HUES64 (cell line): ENCODE data around the gene GTF2F1.
"Not testable (repeated sequence)": the region's sequence is repeated elsewhere in the genome, so short reads cannot be mapped to it uniquely, and the experiment has no call there.

ENCODE experiments used
- H3K27ac ChIP-seq: 2 replicates; pipeline ENCODE4 v1.7.0; 2013; ENCODE audit warnings: low read depth, low read length, inconsistent platforms
- H3K27me3 ChIP-seq: 2 replicates; pipeline ENCODE4 v1.6.1; 2013; ENCODE audit warnings: mild to moderate bottlenecking, low read length; ENCODE audit not compliant: insufficient read depth
- H3K36me3 ChIP-seq: 2 replicates; pipeline ENCODE4 v1.6.1; 2013; ENCODE audit warnings: mild to moderate bottlenecking, low read length; ENCODE audit not compliant: insufficient read depth
- H3K4me1 ChIP-seq: 2 replicates; pipeline ENCODE4 v1.6.1; 2013; ENCODE audit warnings: mild to moderate bottlenecking, low read length, moderate library complexity; ENCODE audit not compliant: insufficient read depth
- H3K4me3 ChIP-seq: 2 replicates; pipeline ENCODE4 v1.5.1; 2013; ENCODE audit warnings: mild to moderate bottlenecking, low read length, moderate library complexity
- H3K9ac ChIP-seq: 2 replicates; pipeline ENCODE4 v1.6.1; 2013; ENCODE audit warnings: mild to moderate bottlenecking, low read depth, low read length
- H3K9me3 ChIP-seq: 2 replicates; pipeline ENCODE4 v1.6.1; 2013; ENCODE audit warnings: low read depth, low read length; ENCODE audit not compliant: insufficient read depth
- WGBS: fragments of 150-250, 120-280 bp; methylation state at CpG from one replicate; pipeline ENCODE4 v1.1.7; 2013; ENCODE audit warnings: missing lambda C conversion rate; 5-methylcytosine and 5-hydroxymethylcytosine counted together

GTF2F1 gene

DNA sequence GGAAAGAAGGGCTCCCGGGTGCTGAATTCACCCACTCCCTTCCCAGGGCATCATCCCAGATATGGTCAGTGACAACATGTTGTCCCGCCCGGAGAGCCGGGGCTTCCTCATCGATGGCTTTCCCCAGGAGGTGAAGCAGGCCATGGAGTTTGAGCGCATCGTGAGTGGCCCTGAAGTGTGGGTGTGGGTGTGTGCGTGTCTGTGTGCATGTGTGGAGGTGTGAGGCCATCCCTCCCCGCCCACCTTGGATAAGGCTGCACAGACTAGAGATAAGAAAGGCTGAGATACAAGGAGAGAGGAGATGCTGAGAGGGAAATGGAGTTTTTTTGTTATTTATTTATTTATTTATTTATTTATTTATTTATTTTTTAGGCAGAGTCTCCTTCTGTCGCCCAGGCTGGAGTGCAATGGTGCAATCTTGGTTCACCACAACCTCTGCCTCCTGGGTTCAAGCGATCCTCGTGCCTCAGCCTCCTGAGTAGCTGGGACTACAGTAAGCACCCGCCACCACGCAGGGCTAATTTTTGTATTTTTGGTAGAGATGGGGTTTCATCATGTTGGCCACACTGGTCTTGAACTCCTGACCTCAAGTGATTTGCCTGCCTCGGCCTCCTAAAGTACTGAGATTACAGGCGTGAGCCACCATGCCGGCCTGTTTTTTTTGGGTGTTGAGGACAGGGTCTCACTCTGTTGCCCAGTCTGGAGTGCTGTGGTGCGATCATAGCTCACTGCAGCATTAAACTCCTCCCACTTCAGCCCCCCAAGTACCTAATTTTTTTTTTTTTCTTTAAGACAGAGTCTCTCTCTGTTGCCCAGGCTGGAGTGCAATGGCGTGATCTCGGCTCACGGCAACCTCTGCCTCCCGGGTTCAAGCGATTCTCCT lies 7.3 kb upstream of the GTF2F1 start:
- WGBS = 94% methylated on average over 23 of the region's 23 CpGs
- not testable (repeated sequence) for H3K36me3 ChIP-seq, H3K9me3 ChIP-seq, H3K27ac ChIP-seq, H3K4me1 ChIP-seq, H3K4me3 ChIP-seq, H3K9ac ChIP-seq, H3K27me3 ChIP-seq

DNA sequence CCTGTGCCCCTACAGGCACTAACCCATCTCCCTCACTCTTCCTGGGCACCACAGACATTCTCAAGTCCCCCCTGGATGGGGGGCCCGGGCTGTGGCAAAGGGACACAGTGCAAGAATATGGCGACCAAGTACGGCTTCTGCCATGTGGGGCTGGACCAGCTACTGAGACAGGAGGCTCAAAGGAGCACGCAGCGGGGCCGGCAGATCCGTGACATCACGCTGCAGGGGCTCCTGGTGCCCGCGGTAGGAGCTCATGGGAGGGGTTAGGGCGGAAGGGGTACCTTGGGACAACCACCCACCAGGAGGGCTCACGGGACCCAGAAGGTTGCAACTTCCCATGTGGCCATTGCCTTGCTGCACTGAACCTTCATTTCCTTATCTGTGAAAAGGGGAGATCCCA lies 3.3 kb upstream of the GTF2F1 start:
- 94% methylated on average over 12 of the region's 12 CpGs for WGBS
- Histone ChIP-seq H3K9ac (no peak overlapping the region), H3K27ac (no peak overlapping the region), H3K4me3 (no peak overlapping the region), H3K4me1 (peaks cover 16% of the 10 kb centered on the region), H3K27me3 (no peaks in the 10 kb centered on the region), H3K36me3 (peaks cover 7% of the 10 kb centered on the region), H3K9me3 (no peaks in the 10 kb centered on the region)

DNA sequence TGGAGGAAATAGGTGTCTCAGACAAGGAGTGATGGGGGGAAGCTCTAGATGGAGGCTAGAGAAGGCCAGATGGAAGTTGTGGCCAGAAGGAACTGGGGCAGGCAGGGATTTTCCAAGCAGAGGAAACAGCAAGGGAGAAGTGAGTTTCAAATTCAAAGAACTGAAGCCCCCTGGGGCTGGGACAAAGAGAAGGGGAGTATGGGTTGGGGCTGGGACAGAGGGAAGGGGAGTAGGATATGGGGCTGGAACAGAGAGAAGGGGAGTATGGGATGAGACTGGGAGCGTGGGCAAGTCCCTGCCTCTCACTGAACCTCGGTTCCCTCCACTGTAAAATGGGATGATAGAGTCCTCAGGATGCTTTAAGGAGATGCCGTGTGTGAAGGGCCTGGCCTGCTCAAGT lies 1.9 kb upstream of the GTF2F1 start:
- Histone ChIP-seq H3K9me3 (no peaks in the 10 kb centered on the region), H3K27me3 (no peaks in the 10 kb centered on the region), H3K4me3 (no peak overlapping the region), H3K36me3 (peaks cover 15% of the 10 kb centered on the region), H3K27ac (peak overlapping the region; percentile 65; the same call in 1 of the 2 replicates), H3K9ac (peak overlapping the region; percentile 31; the same call in 1 of the 2 replicates), H3K4me1 (peaks cover 16% of the 10 kb centered on the region)
- WGBS = 86% methylated on average over 3 of the region's 3 CpGs

DNA sequence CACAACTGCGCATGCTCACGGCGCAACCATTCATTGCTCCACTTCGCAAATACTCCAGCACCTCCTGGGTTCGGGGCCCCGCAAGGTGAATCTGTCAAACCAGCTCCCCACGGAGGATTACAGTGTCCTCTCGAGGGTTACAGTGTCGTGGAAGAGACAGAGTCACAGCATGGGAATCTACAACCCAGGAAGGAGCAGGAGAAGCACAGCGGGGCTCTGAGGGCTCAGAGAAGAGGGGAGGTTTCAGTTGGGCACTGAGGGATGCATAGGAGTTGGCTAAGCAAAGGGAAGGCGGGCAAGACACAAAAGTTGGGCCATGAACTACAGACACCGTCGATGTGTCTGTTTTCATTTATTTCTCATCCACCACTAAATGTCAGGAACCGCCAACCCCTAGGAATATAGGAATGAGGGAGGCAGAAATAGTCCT lies 1.0 kb upstream of the GTF2F1 start:
- H3K9me3 ChIP-seq = no peaks in the 10 kb centered on the region
- H3K9ac ChIP-seq = peak overlapping the region; percentile 83
- no peaks in the 10 kb centered on the region for H3K27me3 ChIP-seq
- peaks cover 24% of the 10 kb centered on the region for H3K36me3 ChIP-seq
- WGBS = 12% methylated on average over 14 of the region's 14 CpGs
- H3K4me1 ChIP-seq = peaks cover 16% of the 10 kb centered on the region
- peak overlapping the region; percentile 95 for H3K27ac ChIP-seq
- H3K4me3 ChIP-seq = peak overlapping the region; percentile 95

DNA sequence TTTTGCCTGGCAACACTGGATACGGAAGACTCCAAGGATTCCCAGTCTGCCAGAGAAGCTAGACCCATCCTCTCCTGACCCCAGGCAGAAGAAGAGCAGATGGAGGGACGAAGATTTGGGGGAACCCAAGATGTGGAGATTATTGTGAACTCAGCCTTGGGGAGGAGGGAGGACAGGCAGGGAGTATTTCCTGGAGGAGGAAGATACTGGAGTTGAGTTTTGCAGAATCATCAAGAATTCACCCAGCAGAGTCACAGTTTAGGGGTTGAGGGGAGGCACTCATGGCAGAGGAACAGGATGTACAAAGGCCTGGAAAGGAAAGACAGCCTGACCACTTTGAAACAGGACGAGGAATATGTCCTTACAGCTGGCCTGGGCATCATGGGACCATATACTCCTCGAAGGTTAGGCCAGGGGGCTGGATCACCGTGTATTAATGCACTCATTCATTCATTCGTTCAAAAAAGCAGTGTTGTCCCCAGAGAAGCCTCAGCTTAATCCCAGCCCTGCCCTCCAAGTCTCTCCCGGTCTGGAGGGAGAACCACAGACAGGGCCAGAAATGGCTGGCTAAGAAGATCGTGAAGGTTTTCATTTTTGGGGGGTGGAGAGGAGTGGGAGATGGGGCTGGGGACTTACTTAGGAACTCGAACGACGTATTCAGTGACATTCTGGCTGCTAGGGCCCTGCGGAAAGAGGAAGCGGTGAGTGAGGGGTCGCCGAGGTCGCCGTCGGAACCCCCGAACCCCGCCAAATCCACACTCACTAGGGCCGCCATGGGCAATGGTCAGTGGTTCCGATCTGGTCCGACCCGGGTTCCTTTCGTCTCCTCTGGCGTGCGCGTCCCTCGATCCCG lies 517 bp downstream of the GTF2F1 start:
- Histone ChIP-seq H3K36me3 (peaks cover 38% of the 10 kb centered on the region), H3K9me3 (no peaks in the 10 kb centered on the region), H3K27ac (peak overlapping the region; percentile 95), H3K27me3 (no peaks in the 10 kb centered on the region), H3K4me3 (peak overlapping the region; percentile 95), H3K9ac (peak overlapping the region; percentile 83), H3K4me1 (peaks cover 16% of the 10 kb centered on the region)
- 9% methylated on average over 30 of the region's 30 CpGs for WGBS

DNA sequence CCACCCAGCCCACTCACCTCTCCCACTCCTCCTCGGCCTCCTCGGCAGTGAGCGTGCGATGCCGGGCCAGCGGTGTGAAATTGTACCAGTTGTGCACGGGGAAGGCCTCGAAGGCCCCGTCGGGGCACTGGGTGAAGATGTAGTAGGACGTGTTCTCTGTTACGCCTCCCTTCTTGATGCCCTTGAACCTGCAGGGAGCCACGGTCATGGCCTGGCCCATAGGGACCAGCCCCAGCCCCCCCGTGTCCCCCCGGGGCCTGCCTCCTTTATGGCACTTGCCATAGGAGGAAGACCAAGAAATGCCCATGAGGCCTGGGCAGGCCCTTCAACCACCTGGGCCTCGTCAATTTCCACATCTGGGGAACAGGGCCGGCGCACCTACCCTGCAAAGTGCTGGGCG lies 5.6 kb downstream of the GTF2F1 start:
- Histone ChIP-seq H3K4me1 (peaks cover 8% of the 10 kb centered on the region; the same call in 1 of the 2 replicates), H3K9me3 (no peaks in the 10 kb centered on the region), H3K4me3 (no peak overlapping the region), H3K9ac (no peak overlapping the region), H3K27ac (no peak overlapping the region), H3K36me3 (peaks cover 83% of the 10 kb centered on the region), H3K27me3 (no peaks in the 10 kb centered on the region)
- 95% methylated on average over 19 of the region's 19 CpGs for WGBS

DNA sequence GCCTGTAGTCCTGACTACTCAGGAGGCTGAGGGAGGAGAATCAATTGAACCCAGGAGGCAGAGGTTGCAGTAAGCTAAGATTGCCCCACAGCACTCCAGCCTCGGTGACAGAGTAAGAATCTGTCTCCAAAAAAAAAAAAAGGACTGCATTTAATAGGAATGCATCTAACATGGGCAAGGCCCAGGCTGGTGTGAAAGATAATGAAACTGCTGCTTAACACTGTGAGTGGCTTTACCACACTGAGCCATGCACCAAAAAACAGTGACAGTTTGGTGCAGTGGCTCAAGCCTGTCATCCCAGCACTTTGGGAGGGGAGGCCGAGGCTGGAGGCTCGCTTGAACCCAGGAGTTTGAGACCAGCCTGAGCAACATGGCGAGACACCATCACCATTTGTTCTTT lies 8.6 kb downstream of the GTF2F1 start:
- Histone ChIP-seq H3K36me3 (peaks cover 92% of the 10 kb centered on the region), H3K4me1 (no peaks in the 10 kb centered on the region), H3K27ac (no peak overlapping the region), H3K9ac (no peak overlapping the region), H3K9me3 (peaks cover 8% of the 10 kb centered on the region), H3K27me3 (no peaks in the 10 kb centered on the region), H3K4me3 (no peak overlapping the region)
- 96% methylated on average over 4 of the region's 4 CpGs for WGBS

DNA sequence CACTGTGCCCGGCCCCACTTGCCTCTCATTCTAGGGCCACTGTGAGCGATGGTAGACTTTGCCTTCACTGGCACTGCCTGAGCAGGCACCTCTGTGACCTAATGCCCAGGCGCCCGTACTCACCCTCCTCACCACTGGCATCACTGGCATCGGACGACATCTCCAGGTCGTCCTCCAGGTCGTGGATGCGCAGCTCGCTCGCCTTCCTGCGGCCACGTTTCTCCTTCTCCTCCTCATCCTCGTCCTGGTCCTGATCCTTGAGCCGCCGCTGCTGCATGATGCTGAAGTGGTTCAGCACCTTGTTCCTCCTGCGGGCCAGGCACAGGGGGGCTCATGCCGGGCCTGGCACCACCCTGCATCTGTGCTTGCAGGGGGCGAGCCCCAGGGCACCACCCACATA lies 9.8 kb downstream of the GTF2F1 start:
- no peak overlapping the region for H3K27ac ChIP-seq
- peaks cover 8% of the 10 kb centered on the region for H3K9me3 ChIP-seq
- no peaks in the 10 kb centered on the region; the same call in 1 of the 2 replicates for H3K4me1 ChIP-seq
- H3K36me3 ChIP-seq = peaks cover 86% of the 10 kb centered on the region
- no peaks in the 10 kb centered on the region for H3K27me3 ChIP-seq
- WGBS = 97% methylated on average over 19 of the region's 19 CpGs
- no peak overlapping the region for H3K4me3 ChIP-seq
- H3K9ac ChIP-seq = no peak overlapping the region

DNA sequence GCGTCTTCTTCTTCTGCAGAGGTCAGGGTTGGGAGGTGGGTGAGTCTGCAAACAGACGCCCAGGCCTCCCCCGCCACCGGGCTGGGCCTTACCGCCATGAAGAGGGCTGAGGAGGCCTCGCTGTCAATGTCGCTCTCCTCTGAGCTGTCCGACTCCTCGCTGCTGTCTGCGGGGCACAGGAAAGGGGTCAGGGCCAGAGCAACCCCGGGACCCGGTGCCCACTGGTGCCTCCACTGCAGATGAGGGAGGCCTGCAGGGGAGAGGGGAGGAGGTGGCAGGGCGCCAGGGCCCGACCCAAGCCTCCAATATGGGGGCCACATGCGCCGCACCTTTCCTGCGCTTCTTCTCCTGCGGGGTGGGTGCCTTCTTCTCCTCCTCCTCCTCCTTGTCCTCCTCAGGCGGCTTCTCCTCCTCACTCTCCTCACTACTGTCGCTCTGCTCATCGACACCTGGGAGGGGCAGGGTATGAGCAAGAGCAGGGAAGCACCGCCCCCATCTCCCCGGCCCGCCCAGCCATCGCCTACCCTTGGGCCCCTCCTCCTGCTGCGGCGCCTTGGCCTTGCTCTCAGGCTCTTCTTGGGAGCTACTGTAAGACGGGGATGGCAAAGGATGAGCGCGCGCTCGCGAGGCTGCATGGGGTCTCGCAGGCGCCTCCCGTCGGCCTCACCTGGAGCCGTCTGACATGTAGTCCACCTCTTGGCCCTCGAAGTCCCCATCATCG lies 11.8 kb downstream of the GTF2F1 start:
- H3K36me3 ChIP-seq = peaks cover 68% of the 10 kb centered on the region
- WGBS = 97% methylated on average over 40 of the region's 40 CpGs
- H3K9me3 ChIP-seq = peaks cover 8% of the 10 kb centered on the region
- H3K4me3 ChIP-seq = no peak overlapping the region
- H3K4me1 ChIP-seq = no peaks in the 10 kb centered on the region; the same call in 1 of the 2 replicates
- H3K9ac ChIP-seq = no peak overlapping the region
- no peak overlapping the region for H3K27ac ChIP-seq
- no peaks in the 10 kb centered on the region for H3K27me3 ChIP-seq

DNA sequence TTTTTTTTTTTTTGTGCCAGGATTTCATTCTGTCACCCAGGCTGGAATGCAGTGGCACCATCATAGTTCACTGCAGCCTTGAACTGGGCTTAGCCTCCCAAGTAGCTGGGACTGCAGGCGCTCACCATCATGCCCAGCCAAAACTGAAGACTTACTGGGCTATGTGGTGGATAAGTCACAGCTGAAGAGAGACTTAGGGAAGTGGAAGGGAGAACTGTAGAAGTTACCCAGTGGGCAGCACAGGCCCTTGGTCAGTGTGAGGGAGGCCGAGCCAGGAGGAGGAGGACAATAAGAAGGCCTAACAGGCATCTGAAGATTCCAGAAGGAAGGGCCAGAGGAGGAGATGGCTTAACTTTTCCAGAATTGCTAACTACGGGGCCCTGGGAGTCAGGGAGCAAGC lies 13.2 kb downstream of the GTF2F1 start:
- Histone ChIP-seq H3K27me3 (no peaks in the 10 kb centered on the region), H3K9ac (no peak overlapping the region), H3K4me3 (no peak overlapping the region), H3K9me3 (peaks cover 8% of the 10 kb centered on the region), H3K4me1 (no peaks in the 10 kb centered on the region; the same call in 1 of the 2 replicates), H3K36me3 (peaks cover 63% of the 10 kb centered on the region), H3K27ac (no peak overlapping the region)
- 97% methylated on average over 3 of the region's 3 CpGs for WGBS
